K562 (cell line): ENCODE measurements around the gene SLC13A1. TPM values are rescaled to one million over a fixed set of nuclear protein-coding genes. Genes with fewer than 3 reads are reported as not detected.

ENCODE experiments used
- ATAC-seq: fragments of 200-7000 bp; cut with Tn5 transposase; 3 replicates; pipeline ENCODE4 v1.9.1; 2020; ENCODE audit warnings: moderate library complexity
- BruUV-seq: library from RNA; stranded (reverse); fragments of 400-500 nt; replicated peaks from 2 replicates; lab custom pipeline; 2021; lab: Mats Ljungman, UMichigan
- CTCF ChIA-PET: fragments of 300-600 bp; formaldehyde crosslinking; extraction: SDS; loops from one replicate; lab custom pipeline; 2021; ENCODE audit warnings: low intra/inter-chr PET ratio; lab: Yijun Ruan, JAX
- POLR2A ChIA-PET: fragments of 300-600, 350-650 bp; sonication (Branson Sonifier 250); formaldehyde crosslinking; extraction: SDS; loops from one replicate; lab custom pipeline; 2021; ENCODE audit warnings: antibody characterized with exemption, inconsistent platforms; lab: Yijun Ruan, JAX
- DNase-seq, 4 experiments: peaks; one replicate each; pipeline versions ENCODE4 v3.0.0 to v3.0.0-alpha.2; 2011 to 2018; ENCODE audit warnings: low spot score in 3 of 4, mixed read lengths in 3 of 4; ENCODE audit errors: extremely low read depth in 1 of 4
- FAIRE-seq: peaks from 2 replicates; lab custom pipeline; 2011; peaks lifted over from hg19 to GRCh38; lab: Jason Lieb, UNC
- H2AFZ ChIP-seq: 2 replicates; pipeline ENCODE4 v1.6.0; 2011; ENCODE audit warnings: low read depth, low read length, control low read depth, inconsistent platforms
- H3K27ac ChIP-seq: fragments of 200-600 bp; 3 replicates; pipeline ENCODE4 v1.8.0; 2011; ENCODE audit warnings: low read depth, mild to moderate bottlenecking, control low read depth, inconsistent platforms, low read length, moderate library complexity, mixed read lengths; ENCODE audit errors: extremely low read depth
- H3K27me3 ChIP-seq, 2 experiments: fragments of 300-600 bp in 1 of 2; 2 replicates in 1 of 2; 3 replicates in 1 of 2; pipeline versions ENCODE4 v1.6.0 to v1.8.0; 2011; ENCODE audit warnings: inconsistent platforms in 2 of 2, low read length in 2 of 2, mild to moderate bottlenecking in 1 of 2, mixed read lengths in 1 of 2, moderate library complexity in 1 of 2; ENCODE audit not compliant: control insufficient read depth in 2 of 2, insufficient read depth in 2 of 2
- H3K36me3 ChIP-seq: fragments of 300-600 bp; 3 replicates; pipeline ENCODE4 v1.8.0; 2011; ENCODE audit warnings: mild to moderate bottlenecking, low read length, inconsistent platforms; ENCODE audit not compliant: control insufficient read depth, insufficient read depth
- H3K4me1 ChIP-seq, 2 experiments: fragments of 200-600 bp in 1 of 2; replicated peaks in 1 of 2; 2 replicates in 1 of 2; 3 replicates in 1 of 2; pipeline versions ENCODE4 v1.5.1 to v1.8.0; 2011; ENCODE audit warnings: inconsistent platforms in 2 of 2, low read length in 2 of 2, mild to moderate bottlenecking in 1 of 2, mixed read lengths in 1 of 2, moderate library complexity in 1 of 2; ENCODE audit not compliant: control insufficient read depth in 2 of 2, insufficient read depth in 2 of 2
- H3K4me2 ChIP-seq: 2 replicates; pipeline ENCODE4 v1.6.1; 2011; ENCODE audit warnings: low read length, control low read depth, inconsistent platforms, mixed read lengths; ENCODE audit not compliant: insufficient read depth
- H3K4me3 ChIP-seq: fragments of 200-600 bp; sonication (generic), shearing (Covaris generic); 2 replicates; pipeline ENCODE4 v1.5.1; 2016; ENCODE audit warnings: control low read depth, inconsistent platforms
- H3K79me2 ChIP-seq: fragments of 200-600 bp; 3 replicates; pipeline ENCODE4 v1.8.0; 2011; ENCODE audit warnings: low read length, inconsistent platforms; ENCODE audit not compliant: control insufficient read depth, insufficient read depth
- H3K9ac ChIP-seq, 2 experiments: 2 replicates each; pipeline versions ENCODE4 v1.6.0 to v1.6.1; 2011; ENCODE audit warnings: low read depth in 2 of 2, low read length in 2 of 2, control low read depth in 1 of 2, inconsistent platforms in 1 of 2, mild to moderate bottlenecking in 1 of 2, mixed read lengths in 1 of 2; ENCODE audit not compliant: insufficient read depth in 1 of 2
- H3K9me1 ChIP-seq: one replicate; pipeline ENCODE4 v1.6.0; 2011; ENCODE audit warnings: inconsistent platforms, mild to moderate bottlenecking, low read length, moderate library complexity; ENCODE audit not compliant: control insufficient read depth, insufficient read depth
- H3K9me3 ChIP-seq: replicated peaks from 2 replicates; pipeline ENCODE4 v1.5.1; 2011; ENCODE audit warnings: low read depth, low read length, inconsistent platforms; ENCODE audit not compliant: control insufficient read depth, insufficient read depth
- H4K20me1 ChIP-seq: replicated peaks from 2 replicates; pipeline ENCODE4 v1.6.1; 2011; ENCODE audit warnings: low read length, inconsistent platforms, mixed read lengths; ENCODE audit not compliant: control insufficient read depth, insufficient read depth
- MAFG ChIP-seq: fragments of 450-650 bp; conservative IDR thresholded peaks from 2 replicates; pipeline ENCODE4 v1.6.1; 2016; ENCODE audit warnings: missing genetic modification characterization, missing compliant biosample characterization
- RBM15 ChIP-seq: fragments of 200-400 bp; formaldehyde crosslinking; IDR thresholded peaks from 2 replicates; pipeline ENCODE4 v1.6.1; 2018; ENCODE audit warnings: mild to moderate bottlenecking, low read length, moderate library complexity; ENCODE audit not compliant: insufficient read depth
- ZNF165 ChIP-seq: fragments of 250-450 bp; sonication (Bioruptor Pico); IDR thresholded peaks from 2 replicates; pipeline ENCODE4 v1.4.0; 2020; ENCODE audit warnings: borderline replicate concordance
- WGBS: fragments of 100-300 bp; shearing (Covaris generic); methylation state at CpG from one replicate; pipeline ENCODE4 v1.1.6; 2016; ENCODE audit warnings: low coverage, mixed read lengths; ENCODE audit not compliant: insufficient coverage; ENCODE audit errors: missing lambda C conversion rate; 5-methylcytosine and 5-hydroxymethylcytosine counted together
- in situ Hi-C: fragments of 300-500 bp; cut with MboI; formaldehyde crosslinking; loops from 4 replicates; pipeline ENCODE4 v1.15.0; 2018; ENCODE audit warnings: inconsistent platforms, mixed read lengths
- intact Hi-C: fragments of 100-400 bp; cut with micrococcal nuclease; formaldehyde crosslinking; loops from 2 replicates; pipeline ENCODE4 v1.14.2; 2022
- polyA plus RNA-seq, 8 experiments: library from polyadenylated mRNA; depleted of rRNA in 4 of 8; stranded (reverse) in 5 of 8; unstranded in 3 of 8; fragments of >200 nt; fragmentation: Nextera tagmentation in 2 of 8; fragmentation: Illumina TruSeq in 1 of 8; extraction: Ambion mirVana in 2 of 8; extraction: Trizol in 1 of 8; gene quantifications; 2 replicates each; pipeline versions ENCODE4 v1.2.1 to v1.2.3, GENCODE V29; 2011 to 2014; ENCODE audit warnings: inconsistent platforms in 1 of 8, missing spikeins in 1 of 8
- total RNA-seq, 7 experiments: library from RNA; depleted of rRNA in 6 of 7; stranded (reverse); fragments of >200 nt in 6 of 7; fragmentation: Illumina TruSeq in 2 of 7; extraction: Trizol in 2 of 7; gene quantifications; 2 replicates each; pipeline versions ENCODE4 v1.2.1 to v1.2.3, GENCODE V29; 2011 to 2021; ENCODE audit warnings: low replicate concordance in 1 of 7
- TF ChIP-seq, protein P1 (sequence below): fragments of 250-450 bp; sonication (Bioruptor Pico); IDR thresholded peaks from 2 replicates; pipeline ENCODE4 v1.4.0; 2020; ENCODE audit warnings: mild to moderate bottlenecking
- TF ChIP-seq, protein P2 (sequence below): fragments of 450-650 bp; IDR thresholded peaks from 2 replicates; pipeline ENCODE4 v1.6.1; 2016; ENCODE audit warnings: borderline replicate concordance

SLC13A1 gene
- total and polyA plus RNA-seq, 9 of the 15 experiments (the other 6 are each of a cell fraction or from before 2014, with no cell fraction given): 0.04 TPM; not detected in 8

DNA sequence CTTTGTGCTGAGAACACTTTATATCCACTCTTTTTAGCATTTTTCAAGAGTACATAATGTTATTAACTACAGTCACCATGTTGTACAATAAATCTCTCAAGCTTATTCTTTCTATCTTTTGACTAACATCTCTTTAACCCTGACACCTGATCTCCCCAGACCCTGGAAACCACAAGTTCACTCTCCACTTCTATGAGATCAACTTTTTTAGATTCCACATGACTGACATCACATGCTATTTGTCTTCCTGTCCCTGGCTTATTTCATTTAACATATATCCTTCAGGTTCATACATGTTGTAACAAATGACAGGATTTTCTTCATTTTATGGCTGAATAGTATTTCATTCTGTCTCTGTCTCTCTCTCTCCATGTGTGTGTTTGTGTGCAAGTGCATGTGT, 15.5 kb downstream of the SLC13A1 start (continued):
- no peak for TF ChIP-seq RBM15
- TF ChIP-seq, protein P1, sequence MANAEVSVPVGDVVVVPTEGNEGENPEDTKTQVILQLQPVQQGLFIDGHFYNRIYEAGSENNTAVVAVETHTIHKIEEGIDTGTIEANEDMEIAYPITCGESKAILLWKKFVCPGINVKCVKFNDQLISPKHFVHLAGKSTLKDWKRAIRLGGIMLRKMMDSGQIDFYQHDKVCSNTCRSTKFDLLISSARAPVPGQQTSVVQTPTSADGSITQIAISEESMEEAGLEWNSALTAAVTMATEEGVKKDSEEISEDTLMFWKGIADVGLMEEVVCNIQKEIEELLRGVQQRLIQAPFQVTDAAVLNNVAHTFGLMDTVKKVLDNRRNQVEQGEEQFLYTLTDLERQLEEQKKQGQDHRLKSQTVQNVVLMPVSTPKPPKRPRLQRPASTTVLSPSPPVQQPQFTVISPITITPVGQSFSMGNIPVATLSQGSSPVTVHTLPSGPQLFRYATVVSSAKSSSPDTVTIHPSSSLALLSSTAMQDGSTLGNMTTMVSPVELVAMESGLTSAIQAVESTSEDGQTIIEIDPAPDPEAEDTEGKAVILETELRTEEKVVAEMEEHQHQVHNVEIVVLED (CRISPR knock-in tag): no peak

DNA sequence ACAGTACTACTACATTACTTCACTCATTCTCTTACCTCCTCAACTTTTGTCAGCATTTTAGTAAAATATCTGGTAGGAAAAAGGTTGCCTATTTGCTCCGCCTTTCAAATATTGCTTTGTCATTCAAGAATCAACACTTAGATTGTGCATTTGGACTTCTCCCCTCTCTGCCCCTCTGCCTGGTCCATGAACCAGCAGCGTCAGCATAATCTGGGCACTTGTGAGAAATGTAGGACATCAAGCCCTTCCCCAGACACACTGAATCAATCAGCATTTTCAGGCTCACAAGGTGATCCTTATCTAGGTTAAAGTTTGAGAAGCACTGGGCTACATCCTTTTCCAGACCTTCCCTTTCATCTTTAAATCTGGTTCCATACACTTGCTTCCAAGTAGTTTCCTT, 16.3 kb downstream of the SLC13A1 start:
- no peak for FAIRE-seq
- ChIA-PET CTCF (no interaction called here), POLR2A (no interaction called here)
- no peaks in the 10 kb centered on the region for H3K4me1 ChIP-seq
- no peaks in the 10 kb centered on the region for H3K36me3 ChIP-seq
- no peak overlapping the region for H3K27ac ChIP-seq
- H3K4me3 ChIP-seq: no peak overlapping the region
- no peaks in the 10 kb centered on the region for H3K27me3 ChIP-seq
- in situ Hi-C loops: no loop called here
- H2AFZ ChIP-seq: no peak overlapping the region
- ATAC-seq: no peak
- DNase-seq: no peak
- 2% methylated on average over 2 of the region's 2 CpGs for WGBS
- H3K79me2 ChIP-seq: no peaks in the 10 kb centered on the region
- H4K20me1 ChIP-seq: no peaks in the 10 kb centered on the region
- no peaks in the 10 kb centered on the region for H3K9me1 ChIP-seq
- intact Hi-C loops: no loop called here
- H3K4me2 ChIP-seq: no peak overlapping the region
- no peak overlapping the region for H3K9ac ChIP-seq
- no peaks in the 10 kb centered on the region for H3K9me3 ChIP-seq
- BruUV-seq: no TSS peak
- TF ChIP-seq, protein P2, sequence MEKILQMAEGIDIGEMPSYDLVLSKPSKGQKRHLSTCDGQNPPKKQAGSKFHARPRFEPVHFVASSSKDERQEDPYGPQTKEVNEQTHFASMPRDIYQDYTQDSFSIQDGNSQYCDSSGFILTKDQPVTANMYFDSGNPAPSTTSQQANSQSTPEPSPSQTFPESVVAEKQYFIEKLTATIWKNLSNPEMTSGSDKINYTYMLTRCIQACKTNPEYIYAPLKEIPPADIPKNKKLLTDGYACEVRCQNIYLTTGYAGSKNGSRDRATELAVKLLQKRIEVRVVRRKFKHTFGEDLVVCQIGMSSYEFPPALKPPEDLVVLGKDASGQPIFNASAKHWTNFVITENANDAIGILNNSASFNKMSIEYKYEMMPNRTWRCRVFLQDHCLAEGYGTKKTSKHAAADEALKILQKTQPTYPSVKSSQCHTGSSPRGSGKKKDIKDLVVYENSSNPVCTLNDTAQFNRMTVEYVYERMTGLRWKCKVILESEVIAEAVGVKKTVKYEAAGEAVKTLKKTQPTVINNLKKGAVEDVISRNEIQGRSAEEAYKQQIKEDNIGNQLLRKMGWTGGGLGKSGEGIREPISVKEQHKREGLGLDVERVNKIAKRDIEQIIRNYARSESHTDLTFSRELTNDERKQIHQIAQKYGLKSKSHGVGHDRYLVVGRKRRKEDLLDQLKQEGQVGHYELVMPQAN: no peak
- peak; percentile 36 for TF ChIP-seq MAFG
- no peak for TF ChIP-seq ZNF165 (CRISPR knock-in tag)
